Pancreas (tissue), 10 donors: ENCODE measurements around the gene SNX18. TPM values are rescaled to one million over a fixed set of nuclear protein-coding genes. Genes with fewer than 3 reads are reported as not detected.

Experiments
- ATAC-seq, 4 donors: fragments of 200-7000 bp; cut with Tn5 transposase; one replicate each; pipeline versions ENCODE4 v1.8.0 to v1.9.1; 2020; ENCODE audit warnings: mild to moderate bottlenecking in 4 of 4, moderate library complexity in 4 of 4
- DNase-seq, 6 donors: peaks; one replicate each; pipeline ENCODE4 v3.0.0-alpha.2; 2020
- FAIRE-seq: peaks from 2 replicates; lab custom pipeline; 2012; peaks lifted over from hg19 to GRCh38; lab: Jason Lieb, UNC
- H3K27ac ChIP-seq, 4 donors: fragments of 200-600 bp; sonication (generic); 1 replicate in 3 of 4; 2 replicates in 1 of 4; pipeline versions ENCODE4 v1.5.0 to v1.8.0; 2020
- H3K27me3 ChIP-seq, 4 donors: fragments of 200-600 bp; one replicate each; pipeline ENCODE4 v1.8.0; 2021
- H3K36me3 ChIP-seq, 3 donors: fragments of 200-600 bp; sonication (generic) in 1 of 3; one replicate each; pipeline versions ENCODE4 v1.5.0 to v1.8.0; 2020 to 2021
- H3K4me1 ChIP-seq, 3 donors: fragments of 200-600 bp; one replicate each; pipeline ENCODE4 v1.8.0; 2021
- H3K4me3 ChIP-seq, 4 donors: fragments of 200-600 bp; sonication (generic) in 2 of 4; one replicate each; pipeline versions ENCODE4 v1.5.0 to v1.8.0; 2020 to 2021
- H3K9me3 ChIP-seq, 4 donors: fragments of 200-600 bp; one replicate each; pipeline ENCODE4 v1.8.0; 2021
- intact Hi-C, 3 donors: fragments of 100-400 bp; cut with DNase I; formaldehyde crosslinking; loops; one replicate each; pipeline versions ENCODE4 v1.11.1 to v1.14.2; 2022
- polyA plus RNA-seq, 2 donors: library from polyadenylated mRNA; stranded (reverse); fragments of 200-250 nt; gene quantifications; one replicate each; pipeline ENCODE4 v1.2.3, GENCODE V29; 2013
- total RNA-seq, 6 donors: library from RNA; stranded (reverse); fragmentation: NEBNext Ultra II Directional in 4 of 6; extraction: Animal tissue kit (Norgen Biotek cat#: 25700) in 4 of 6; gene quantifications; one replicate each; pipeline versions ENCODE4 v1.2.1 to v1.2.4, GENCODE V29; 2021 to 2023
- TF ChIP-seq, protein P1 (sequence below), 4 donors: fragments of 200-600 bp; sonication (generic) in 3 of 4; IDR thresholded peaks; one replicate each; pipeline versions ENCODE4 v1.5.0 to v1.8.0; 2021; ENCODE audit warnings: antibody characterized with exemption in 4 of 4
- donor health status: healthy with polysubstance abuse.
- donor health status: DM: no; HTN: no; CAD: no; lungs with moderate emphysema.
- donor health status: DM: no; HTN: no; CAD: no.
- donor health status: control.
- donor health status: control.
- donor health status: Bipolar disorder and iron deficiency.
- donor health status: DM: yes; HTN: yes; CAD: no.
- donor health status: DM: no; HTN: no; CAD: no.
- donor health status: DM: no; HTN: no; CAD: no.
- donor health status: DM: yes; HTN: yes; CAD: no.

SNX18 gene
- total and polyA plus RNA-seq, 8 donors = 2.9 to 20.0 (median 12.1) TPM

DNA sequence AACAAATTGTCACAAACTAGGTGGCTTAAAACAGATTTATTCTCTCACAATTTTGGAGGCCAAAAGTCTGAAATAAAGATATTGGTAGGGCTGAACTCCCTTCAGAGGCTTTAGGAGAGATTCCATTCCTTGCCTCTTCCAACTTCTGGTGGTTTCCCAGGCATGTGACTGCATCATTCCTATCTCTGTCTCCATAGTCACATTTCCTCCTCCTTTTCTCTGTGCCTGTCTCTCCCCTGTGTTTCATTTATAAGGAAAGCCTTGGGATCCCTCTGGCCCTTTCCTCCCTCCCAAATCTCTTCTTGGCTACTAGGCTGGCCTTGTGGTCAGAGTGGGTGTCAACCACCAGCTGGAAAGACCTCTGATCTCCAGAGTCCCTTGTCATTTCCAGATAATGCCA, 78.2 kb downstream of the SNX18 start:
- no peak for ATAC-seq
- Histone ChIP-seq H3K27me3 (no peaks in the 10 kb centered on the region), H3K9me3 (no peaks in the 10 kb centered on the region), H3K36me3 (no peaks in the 10 kb centered on the region), H3K27ac (no peak overlapping the region), H3K4me1 (no peaks in the 10 kb centered on the region), H3K4me3 (no peak overlapping the region)
- no peak for DNase-seq
- FAIRE-seq = no peak
- intact Hi-C loops = no loop called here
- TF ChIP-seq, protein P1, sequence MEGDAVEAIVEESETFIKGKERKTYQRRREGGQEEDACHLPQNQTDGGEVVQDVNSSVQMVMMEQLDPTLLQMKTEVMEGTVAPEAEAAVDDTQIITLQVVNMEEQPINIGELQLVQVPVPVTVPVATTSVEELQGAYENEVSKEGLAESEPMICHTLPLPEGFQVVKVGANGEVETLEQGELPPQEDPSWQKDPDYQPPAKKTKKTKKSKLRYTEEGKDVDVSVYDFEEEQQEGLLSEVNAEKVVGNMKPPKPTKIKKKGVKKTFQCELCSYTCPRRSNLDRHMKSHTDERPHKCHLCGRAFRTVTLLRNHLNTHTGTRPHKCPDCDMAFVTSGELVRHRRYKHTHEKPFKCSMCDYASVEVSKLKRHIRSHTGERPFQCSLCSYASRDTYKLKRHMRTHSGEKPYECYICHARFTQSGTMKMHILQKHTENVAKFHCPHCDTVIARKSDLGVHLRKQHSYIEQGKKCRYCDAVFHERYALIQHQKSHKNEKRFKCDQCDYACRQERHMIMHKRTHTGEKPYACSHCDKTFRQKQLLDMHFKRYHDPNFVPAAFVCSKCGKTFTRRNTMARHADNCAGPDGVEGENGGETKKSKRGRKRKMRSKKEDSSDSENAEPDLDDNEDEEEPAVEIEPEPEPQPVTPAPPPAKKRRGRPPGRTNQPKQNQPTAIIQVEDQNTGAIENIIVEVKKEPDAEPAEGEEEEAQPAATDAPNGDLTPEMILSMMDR (IDR thresholded peaks at IDR 0.05) = no peak

Other genes starting within 250 kb of the SNX18 start
- gene ARL15, start 207.2 kb upstream of the SNX18 start, total RNA-seq = 10 to 100 TPM in 2 of 6 donors, 1 to 10 TPM in 4; 4.8 to 14.0 (median 6.7) TPM
- gene ARL15, start 207.2 kb upstream of the SNX18 start, polyA plus RNA-seq = 10 to 100 TPM in 1 of 2 donors, 1 to 10 TPM in 1; 3.9 to 11.4 TPM
- not detected for gene HSPB3, start 62.1 kb upstream of the SNX18 start, total RNA-seq
- gene HSPB3, start 62.1 kb upstream of the SNX18 start, polyA plus RNA-seq = under 1 TPM; 0.35 to 0.76 TPM